Neural cell (in vitro differentiated cells): ENCODE data around the gene AHNAK.

Experiments
- EP300 ChIP-seq: fragments of 450-650 bp; conservative IDR thresholded peaks from 2 replicates; pipeline ENCODE4 v1.6.1; 2014; ENCODE audit warnings: antibody characterized with exemption, mild to moderate bottlenecking, moderate library complexity; ENCODE audit not compliant: poor library complexity, severe bottlenecking
- EZH2 ChIP-seq: fragments of 200-600, 300-800 bp; shearing (Covaris generic), sonication (generic); IDR thresholded peaks from 2 replicates; pipeline ENCODE4 v1.6.1; 2014; ENCODE audit warnings: antibody characterized with exemption, low read length, borderline replicate concordance, mild to moderate bottlenecking; ENCODE audit not compliant: insufficient read depth, poor library complexity, severe bottlenecking
- MXI1 ChIP-seq: fragments of 450-650 bp; conservative IDR thresholded peaks from 2 replicates; pipeline ENCODE4 v1.6.1; 2014; ENCODE audit warnings: antibody characterized with exemption, mild to moderate bottlenecking; ENCODE audit not compliant: poor library complexity, severe bottlenecking
- POLR2AphosphoS5 ChIP-seq: IDR thresholded peaks from 2 replicates; pipeline ENCODE4 v1.6.1; 2012
- RAD21 ChIP-seq: fragments of 450-650 bp; conservative IDR thresholded peaks from 2 replicates; pipeline ENCODE4 v1.6.1; 2014; ENCODE audit warnings: antibody characterized with exemption, mild to moderate bottlenecking, moderate library complexity
- TAF1 ChIP-seq: IDR thresholded peaks from 2 replicates; pipeline ENCODE4 v1.6.1; 2012; ENCODE audit warnings: low read depth
- TF ChIP-seq, protein P1 (sequence below): fragments of 450-650 bp; IDR thresholded peaks from 2 replicates; pipeline ENCODE4 v1.5.1; 2014; ENCODE audit warnings: antibody characterized with exemption, mild to moderate bottlenecking, moderate library complexity; ENCODE audit not compliant: poor library complexity, severe bottlenecking
- TF ChIP-seq, protein P2 (sequence below): IDR thresholded peaks from 2 replicates; pipeline ENCODE4 v1.6.1; 2012; ENCODE audit warnings: borderline replicate concordance

DNA sequence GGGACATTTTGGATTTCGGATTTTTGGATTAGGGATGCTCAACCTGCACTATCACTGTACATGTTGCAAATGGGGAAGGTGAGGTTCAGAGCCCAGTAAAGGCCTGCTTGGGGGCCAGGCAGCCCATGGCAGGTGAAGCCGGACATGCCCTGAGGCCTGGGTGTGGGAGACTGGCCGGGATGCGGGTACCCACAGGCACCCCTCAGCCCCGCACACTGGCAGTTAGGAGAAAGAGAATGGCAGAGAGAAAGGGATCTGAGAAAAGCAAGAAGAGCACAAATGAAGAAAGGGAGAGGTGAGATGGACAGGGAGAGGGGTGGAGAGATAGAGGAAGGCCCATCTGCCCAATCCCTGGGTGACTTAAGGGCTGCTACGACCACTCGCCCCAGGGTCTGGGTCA is 75.0 kb downstream of the AHNAK start:
- TF ChIP-seq, protein P1, sequence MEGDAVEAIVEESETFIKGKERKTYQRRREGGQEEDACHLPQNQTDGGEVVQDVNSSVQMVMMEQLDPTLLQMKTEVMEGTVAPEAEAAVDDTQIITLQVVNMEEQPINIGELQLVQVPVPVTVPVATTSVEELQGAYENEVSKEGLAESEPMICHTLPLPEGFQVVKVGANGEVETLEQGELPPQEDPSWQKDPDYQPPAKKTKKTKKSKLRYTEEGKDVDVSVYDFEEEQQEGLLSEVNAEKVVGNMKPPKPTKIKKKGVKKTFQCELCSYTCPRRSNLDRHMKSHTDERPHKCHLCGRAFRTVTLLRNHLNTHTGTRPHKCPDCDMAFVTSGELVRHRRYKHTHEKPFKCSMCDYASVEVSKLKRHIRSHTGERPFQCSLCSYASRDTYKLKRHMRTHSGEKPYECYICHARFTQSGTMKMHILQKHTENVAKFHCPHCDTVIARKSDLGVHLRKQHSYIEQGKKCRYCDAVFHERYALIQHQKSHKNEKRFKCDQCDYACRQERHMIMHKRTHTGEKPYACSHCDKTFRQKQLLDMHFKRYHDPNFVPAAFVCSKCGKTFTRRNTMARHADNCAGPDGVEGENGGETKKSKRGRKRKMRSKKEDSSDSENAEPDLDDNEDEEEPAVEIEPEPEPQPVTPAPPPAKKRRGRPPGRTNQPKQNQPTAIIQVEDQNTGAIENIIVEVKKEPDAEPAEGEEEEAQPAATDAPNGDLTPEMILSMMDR = no peak
- TF ChIP-seq POLR2AphosphoS5 (no peak), EZH2 (no peak), RAD21 (no peak), TAF1 (no peak), EP300 (no peak), MXI1 (no peak)
- TF ChIP-seq, protein P2, sequence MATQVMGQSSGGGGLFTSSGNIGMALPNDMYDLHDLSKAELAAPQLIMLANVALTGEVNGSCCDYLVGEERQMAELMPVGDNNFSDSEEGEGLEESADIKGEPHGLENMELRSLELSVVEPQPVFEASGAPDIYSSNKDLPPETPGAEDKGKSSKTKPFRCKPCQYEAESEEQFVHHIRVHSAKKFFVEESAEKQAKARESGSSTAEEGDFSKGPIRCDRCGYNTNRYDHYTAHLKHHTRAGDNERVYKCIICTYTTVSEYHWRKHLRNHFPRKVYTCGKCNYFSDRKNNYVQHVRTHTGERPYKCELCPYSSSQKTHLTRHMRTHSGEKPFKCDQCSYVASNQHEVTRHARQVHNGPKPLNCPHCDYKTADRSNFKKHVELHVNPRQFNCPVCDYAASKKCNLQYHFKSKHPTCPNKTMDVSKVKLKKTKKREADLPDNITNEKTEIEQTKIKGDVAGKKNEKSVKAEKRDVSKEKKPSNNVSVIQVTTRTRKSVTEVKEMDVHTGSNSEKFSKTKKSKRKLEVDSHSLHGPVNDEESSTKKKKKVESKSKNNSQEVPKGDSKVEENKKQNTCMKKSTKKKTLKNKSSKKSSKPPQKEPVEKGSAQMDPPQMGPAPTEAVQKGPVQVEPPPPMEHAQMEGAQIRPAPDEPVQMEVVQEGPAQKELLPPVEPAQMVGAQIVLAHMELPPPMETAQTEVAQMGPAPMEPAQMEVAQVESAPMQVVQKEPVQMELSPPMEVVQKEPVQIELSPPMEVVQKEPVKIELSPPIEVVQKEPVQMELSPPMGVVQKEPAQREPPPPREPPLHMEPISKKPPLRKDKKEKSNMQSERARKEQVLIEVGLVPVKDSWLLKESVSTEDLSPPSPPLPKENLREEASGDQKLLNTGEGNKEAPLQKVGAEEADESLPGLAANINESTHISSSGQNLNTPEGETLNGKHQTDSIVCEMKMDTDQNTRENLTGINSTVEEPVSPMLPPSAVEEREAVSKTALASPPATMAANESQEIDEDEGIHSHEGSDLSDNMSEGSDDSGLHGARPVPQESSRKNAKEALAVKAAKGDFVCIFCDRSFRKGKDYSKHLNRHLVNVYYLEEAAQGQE = no peak
